ENCODE results near the gene GNG11. TPM values are rescaled to one million over a fixed set of nuclear protein-coding genes. Genes with fewer than 3 reads are reported as not detected.

The GNG11 gene
- total RNA-seq (2014; rRNA removed; shearing (Covaris generic)) (0.89 and 1.6 TPM in 2 replicates), polyA plus RNA-seq (2016; fragmentation: Nextera tagmentation; extraction: Ambion mirVana) (6.0 and 6.3 TPM in 2 replicates)
- long read RNA-seq, transcript GNG11-201 (2 exons, 3,055 nt) = major isoform, 6 of 7 reads
- long read RNA-seq, partial matches to known transcripts = 1 of 7 reads
- long read RNA-seq, other reads (novel, unspliced or antisense) = 0 of 7 reads

- peak within 1 kb of the TSS; percentile 75 for H3K4me2 ChIP-seq
- no peaks in the 10 kb centered on the region for H4K20me1 ChIP-seq (replicated peaks; ENCODE audit: insufficient read depth)
- no peaks in the 10 kb centered on the region for H3K27me3 Mint-ChIP-seq (ENCODE audit: insufficient read depth, low read depth, poor library complexity)
- no peaks in the 10 kb centered on the region for H3K79me2 ChIP-seq (replicated peaks; ENCODE audit: insufficient read depth)
- H3K9me2 ChIP-seq (ENCODE audit: insufficient read depth) = no peaks in the 10 kb centered on the region
- no peak within 1 kb of the TSS for H3K27ac Mint-ChIP-seq
- TF ChIP-seq ETS1 (IDR thresholded peaks at IDR 0.05) (no peak), JUNB (IDR thresholded peaks at IDR 0.05; ENCODE audit: unreplicated experiment) (no peak), STAT1 (IDR thresholded peaks at IDR 0.05; ENCODE audit: unreplicated experiment) (no peak), ZNF331 (CRISPR knock-in tag; IDR thresholded peaks at IDR 0.05; ENCODE audit: low read depth) (no peak), POLR2AphosphoS5 (IDR thresholded peaks at IDR 0.05; ENCODE audit: low read depth) (no peak), NANOG (IDR thresholded peaks at IDR 0.05; ENCODE audit: borderline replicate concordance) (no peak)
- TF ChIP-seq, protein P1, sequence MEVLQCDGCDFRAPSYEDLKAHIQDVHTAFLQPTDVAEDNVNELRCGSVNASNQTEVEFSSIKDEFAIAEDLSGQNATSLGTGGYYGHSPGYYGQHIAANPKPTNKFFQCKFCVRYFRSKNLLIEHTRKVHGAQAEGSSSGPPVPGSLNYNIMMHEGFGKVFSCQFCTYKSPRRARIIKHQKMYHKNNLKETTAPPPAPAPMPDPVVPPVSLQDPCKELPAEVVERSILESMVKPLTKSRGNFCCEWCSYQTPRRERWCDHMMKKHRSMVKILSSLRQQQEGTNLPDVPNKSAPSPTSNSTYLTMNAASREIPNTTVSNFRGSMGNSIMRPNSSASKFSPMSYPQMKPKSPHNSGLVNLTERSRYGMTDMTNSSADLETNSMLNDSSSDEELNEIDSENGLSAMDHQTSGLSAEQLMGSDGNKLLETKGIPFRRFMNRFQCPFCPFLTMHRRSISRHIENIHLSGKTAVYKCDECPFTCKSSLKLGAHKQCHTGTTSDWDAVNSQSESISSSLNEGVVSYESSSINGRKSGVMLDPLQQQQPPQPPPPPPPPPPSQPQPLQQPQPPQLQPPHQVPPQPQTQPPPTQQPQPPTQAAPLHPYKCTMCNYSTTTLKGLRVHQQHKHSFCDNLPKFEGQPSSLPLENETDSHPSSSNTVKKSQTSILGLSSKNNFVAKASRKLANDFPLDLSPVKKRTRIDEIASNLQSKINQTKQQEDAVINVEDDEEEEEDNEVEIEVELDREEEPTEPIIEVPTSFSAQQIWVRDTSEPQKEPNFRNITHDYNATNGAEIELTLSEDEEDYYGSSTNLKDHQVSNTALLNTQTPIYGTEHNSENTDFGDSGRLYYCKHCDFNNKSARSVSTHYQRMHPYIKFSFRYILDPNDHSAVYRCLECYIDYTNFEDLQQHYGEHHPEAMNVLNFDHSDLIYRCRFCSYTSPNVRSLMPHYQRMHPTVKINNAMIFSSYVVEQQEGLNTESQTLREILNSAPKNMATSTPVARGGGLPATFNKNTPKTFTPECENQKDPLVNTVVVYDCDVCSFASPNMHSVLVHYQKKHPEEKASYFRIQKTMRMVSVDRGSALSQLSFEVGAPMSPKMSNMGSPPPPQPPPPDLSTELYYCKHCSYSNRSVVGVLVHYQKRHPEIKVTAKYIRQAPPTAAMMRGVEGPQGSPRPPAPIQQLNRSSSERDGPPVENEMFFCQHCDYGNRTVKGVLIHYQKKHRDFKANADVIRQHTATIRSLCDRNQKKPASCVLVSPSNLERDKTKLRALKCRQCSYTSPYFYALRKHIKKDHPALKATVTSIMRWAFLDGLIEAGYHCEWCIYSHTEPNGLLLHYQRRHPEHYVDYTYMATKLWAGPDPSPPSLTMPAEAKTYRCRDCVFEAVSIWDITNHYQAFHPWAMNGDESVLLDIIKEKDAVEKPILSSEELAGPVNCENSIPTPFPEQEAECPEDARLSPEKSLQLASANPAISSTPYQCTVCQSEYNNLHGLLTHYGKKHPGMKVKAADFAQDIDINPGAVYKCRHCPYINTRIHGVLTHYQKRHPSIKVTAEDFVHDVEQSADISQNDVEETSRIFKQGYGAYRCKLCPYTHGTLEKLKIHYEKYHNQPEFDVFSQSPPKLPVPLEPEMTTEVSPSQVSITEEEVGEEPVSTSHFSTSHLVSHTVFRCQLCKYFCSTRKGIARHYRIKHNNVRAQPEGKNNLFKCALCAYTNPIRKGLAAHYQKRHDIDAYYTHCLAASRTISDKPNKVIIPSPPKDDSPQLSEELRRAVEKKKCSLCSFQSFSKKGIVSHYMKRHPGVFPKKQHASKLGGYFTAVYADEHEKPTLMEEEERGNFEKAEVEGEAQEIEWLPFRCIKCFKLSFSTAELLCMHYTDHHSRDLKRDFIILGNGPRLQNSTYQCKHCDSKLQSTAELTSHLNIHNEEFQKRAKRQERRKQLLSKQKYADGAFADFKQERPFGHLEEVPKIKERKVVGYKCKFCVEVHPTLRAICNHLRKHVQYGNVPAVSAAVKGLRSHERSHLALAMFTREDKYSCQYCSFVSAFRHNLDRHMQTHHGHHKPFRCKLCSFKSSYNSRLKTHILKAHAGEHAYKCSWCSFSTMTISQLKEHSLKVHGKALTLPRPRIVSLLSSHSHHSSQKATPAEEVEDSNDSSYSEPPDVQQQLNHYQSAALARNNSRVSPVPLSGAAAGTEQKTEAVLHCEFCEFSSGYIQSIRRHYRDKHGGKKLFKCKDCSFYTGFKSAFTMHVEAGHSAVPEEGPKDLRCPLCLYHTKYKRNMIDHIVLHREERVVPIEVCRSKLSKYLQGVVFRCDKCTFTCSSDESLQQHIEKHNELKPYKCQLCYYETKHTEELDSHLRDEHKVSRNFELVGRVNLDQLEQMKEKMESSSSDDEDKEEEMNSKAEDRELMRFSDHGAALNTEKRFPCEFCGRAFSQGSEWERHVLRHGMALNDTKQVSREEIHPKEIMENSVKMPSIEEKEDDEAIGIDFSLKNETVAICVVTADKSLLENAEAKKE (CRISPR knock-in tag; IDR thresholded peaks at IDR 0.05) = no peak
- H3K4me3 Mint-ChIP-seq = peak within 1 kb of the TSS; percentile 68
- H3K27ac ChIP-seq (ENCODE audit: low read depth) = 0 out of 2 replicates have a peak within 1 kb of the TSS, but pooled peaks have one; percentile 22
- peak within 1 kb of the TSS; percentile 90 for H2AFZ ChIP-seq
- H3K4me1 ChIP-seq (ENCODE audit: insufficient read depth) = peaks cover 21% of the 10 kb centered on the region
- peaks cover 6% of the 10 kb centered on the region; the same call in 1 of the 2 replicates for H3K27me3 ChIP-seq (ENCODE audit: insufficient read depth)
- peak within 1 kb of the TSS; percentile 65 for H3K4me3 ChIP-seq
- no peaks in the 10 kb centered on the region for H3K9me3 Mint-ChIP-seq
- no peaks in the 10 kb centered on the region for H3F3A ChIP-seq (replicated peaks; ENCODE audit: low read depth)
- peaks cover 14% of the 10 kb centered on the region; the same call in 2 of the 3 replicates for H3K4me1 Mint-ChIP-seq
- H3K36me3 ChIP-seq (ENCODE audit: insufficient read depth) = no peaks in the 10 kb centered on the region
- ATAC-seq = peak; percentile 93
- H3K36me3 Mint-ChIP-seq (ENCODE audit: low read depth) = no peaks in the 10 kb centered on the region
- DNase-seq (ENCODE audit: low spot score) = peak; percentile 77
These were observed at the start of gene GNG11 for GRCh38 chr7:93921607-93922566. Gene GNG11, plus strand, starts transcription at chr7:93921735. Its CDS starts 403 bp downstream, at chr7:93922138.

Data from GM23338 (cell line).